ENCODE results near the gene PLXNB2.

GRCh38 chr22:50251477-50252081 lies 55.9 kb downstream of the PLXNB2 start:
- TF ChIP-seq PKNOX1 (IDR thresholded peaks at IDR 0.05), result no peak
- no peak for TF ChIP-seq FOXA1 (IDR thresholded peaks at IDR 0.05)
- no peak for TF ChIP-seq L3MBTL2 (conservative IDR thresholded peaks at IDR 0.05)
- TF ChIP-seq TARDBP (IDR thresholded peaks at IDR 0.05), result no peak
- TF ChIP-seq SUZ12 (IDR thresholded peaks at IDR 0.05), result no peak
- no peak for TF ChIP-seq HDGF (IDR thresholded peaks at IDR 0.05; ENCODE audit: borderline replicate concordance)
- no peak for TF ChIP-seq SP1 (IDR thresholded peaks at IDR 0.05)
- no peak for TF ChIP-seq ELF4 (IDR thresholded peaks at IDR 0.05)
- TF ChIP-seq NFRKB (IDR thresholded peaks at IDR 0.05), result no peak
- TF ChIP-seq FOXK2 (IDR thresholded peaks at IDR 0.05), result no peak
